KMS-11 (cell line): Measurements from ENCODE around the gene PLXNA4.

Source experiments
- H2AFZ ChIP-seq: fragments of 200-600 bp; sonication (generic); 2 replicates; pipeline ENCODE4 v1.6.1; 2016; ENCODE audit warnings: antibody characterized with exemption, mixed run types, low read depth
- H3K27ac ChIP-seq: fragments of 200-600 bp; sonication (generic); 2 replicates; pipeline ENCODE4 v1.6.1; 2016; ENCODE audit warnings: mild to moderate bottlenecking, mixed run types
- H3K27me3 ChIP-seq: fragments of 200-600 bp; sonication (generic); 2 replicates; pipeline ENCODE4 v1.6.1; 2017; ENCODE audit warnings: mild to moderate bottlenecking, low read depth, mixed run types, moderate library complexity; ENCODE audit not compliant: insufficient read depth
- H3K36me3 ChIP-seq: fragments of 200-600 bp; sonication (generic); 2 replicates; pipeline ENCODE4 v1.6.1; 2017; ENCODE audit warnings: mild to moderate bottlenecking, mixed run types; ENCODE audit not compliant: insufficient read depth
- H3K4me1 ChIP-seq: fragments of 200-600 bp; sonication (generic); 2 replicates; pipeline ENCODE4 v1.6.1; 2016; ENCODE audit warnings: mild to moderate bottlenecking, low read depth, mixed run types; ENCODE audit not compliant: poor library complexity, severe bottlenecking
- H3K4me2 ChIP-seq: fragments of 200-600 bp; sonication (generic); 2 replicates; pipeline ENCODE4 v1.7.0; 2016; ENCODE audit warnings: mild to moderate bottlenecking, mixed run types
- H3K4me3 ChIP-seq: fragments of 200-600 bp; sonication (generic); IDR thresholded peaks from 2 replicates; pipeline ENCODE4 v1.6.1; 2017; ENCODE audit warnings: low read depth, low read length, mixed read lengths; ENCODE audit not compliant: insufficient read depth
- H3K79me2 ChIP-seq: fragments of 200-600 bp; sonication (generic); 2 replicates; pipeline ENCODE4 v1.6.1; 2016; ENCODE audit warnings: low read depth, mixed run types; ENCODE audit not compliant: insufficient read depth
- H3K9ac ChIP-seq: fragments of 200-600 bp; sonication (generic); 2 replicates; pipeline ENCODE4 v1.6.1; 2016; ENCODE audit warnings: mild to moderate bottlenecking, mixed run types
- H4K20me1 ChIP-seq: fragments of 200-600 bp; sonication (generic); 2 replicates; pipeline ENCODE4 v1.6.1; 2016; ENCODE audit warnings: mild to moderate bottlenecking, mixed run types; ENCODE audit not compliant: insufficient read depth
- CTCF ChIP-seq: fragments of 200-600 bp; sonication (generic); conservative IDR thresholded peaks from 2 replicates; pipeline ENCODE4 v1.6.1; 2017; ENCODE audit warnings: low read depth, mild to moderate bottlenecking, antibody characterized with exemption, low read length, moderate library complexity, mixed read lengths

PLXNA4 gene

GRCh38 chr7:132161976-132162375 lies 414.3 kb downstream of the PLXNA4 start:
- Histone ChIP-seq H3K27me3 (no peaks in the 10 kb centered on the region), H3K4me3 (no peak overlapping the region), H3K9ac (no peak overlapping the region), H2AFZ (no peak overlapping the region), H4K20me1 (no peaks in the 10 kb centered on the region), H3K79me2 (no peaks in the 10 kb centered on the region), H3K4me2 (no peak overlapping the region), H3K4me1 (no peaks in the 10 kb centered on the region), H3K36me3 (no peaks in the 10 kb centered on the region), H3K27ac (no peak overlapping the region)
- TF ChIP-seq CTCF: no peak

GRCh38 chr7:132161533-132161915 lies 414.7 kb downstream of the PLXNA4 start:
- Histone ChIP-seq H3K36me3 (no peaks in the 10 kb centered on the region), H3K27me3 (no peaks in the 10 kb centered on the region), H2AFZ (no peak overlapping the region), H3K79me2 (no peaks in the 10 kb centered on the region), H4K20me1 (no peaks in the 10 kb centered on the region), H3K27ac (no peak overlapping the region), H3K4me3 (no peak overlapping the region), H3K4me1 (no peaks in the 10 kb centered on the region), H3K4me2 (no peak overlapping the region), H3K9ac (no peak overlapping the region)
- TF ChIP-seq CTCF: no peak

GRCh38 chr7:132160611-132161532 lies 415.4 kb downstream of the PLXNA4 start:
- Histone ChIP-seq H3K9ac (no peak overlapping the region), H3K27me3 (no peaks in the 10 kb centered on the region), H3K4me2 (no peak overlapping the region), H2AFZ (no peak overlapping the region), H3K4me3 (no peak overlapping the region), H3K36me3 (no peaks in the 10 kb centered on the region), H3K4me1 (no peaks in the 10 kb centered on the region), H3K27ac (no peak overlapping the region), H4K20me1 (no peaks in the 10 kb centered on the region), H3K79me2 (no peaks in the 10 kb centered on the region)
- TF ChIP-seq CTCF: no peak

GRCh38 chr7:132158841-132159240 lies 417.4 kb downstream of the PLXNA4 start:
- Histone ChIP-seq H3K9ac (no peak overlapping the region), H3K27ac (no peak overlapping the region), H3K27me3 (no peaks in the 10 kb centered on the region), H3K4me1 (no peaks in the 10 kb centered on the region), H3K36me3 (no peaks in the 10 kb centered on the region), H4K20me1 (no peaks in the 10 kb centered on the region), H2AFZ (no peak overlapping the region), H3K4me3 (no peak overlapping the region), H3K79me2 (no peaks in the 10 kb centered on the region), H3K4me2 (no peak overlapping the region)
- TF ChIP-seq CTCF: no peak
